Measurements from ENCODE around the gene KCTD16. TPM values are rescaled to one million over a fixed set of nuclear protein-coding genes. Genes with fewer than 3 reads are reported as not detected.

The KCTD16 gene
- total and polyA plus RNA-seq, 2 donors from 2014 or later = 0.24 to 2.5 TPM

- no peak for TF ChIP-seq CTCF (IDR thresholded peaks at IDR 0.05; ENCODE audit: borderline replicate concordance, extremely low read depth, insufficient read depth)
- intact Hi-C loops (cut with DNase I) = no loop called here
- Histone ChIP-seq H3K27ac (ENCODE audit: low read depth in 2 of 2, low read length in 2 of 2) (no peak overlapping the region), H3K9me3 (ENCODE audit: control insufficient read depth in 2 of 3, insufficient read depth in 1 of 3, low read length in 3 of 3) (peaks cover 0 to 6% (median 0%) of the 10 kb centered on the region in 3 donors), H3K4me3 (ENCODE audit: low read length in 3 of 3) (no peak overlapping the region), H3K36me3 (ENCODE audit: control insufficient read depth in 2 of 3, insufficient read depth in 3 of 3, low read length in 3 of 3) (no peaks in the 10 kb centered on the region), H3K27me3 (ENCODE audit: control insufficient read depth, insufficient read depth, low read length) (no peaks in the 10 kb centered on the region), H3K4me1 (ENCODE audit: control insufficient read depth in 2 of 3, insufficient read depth in 2 of 3, low read depth in 1 of 3, low read length in 3 of 3) (no peaks in the 10 kb centered on the region), H3K9ac (ENCODE audit: low read length in 3 of 3) (no peak overlapping the region)
- FAIRE-seq (no peak), DNase-seq (no peak)
Measured at GRCh38 chr5:144276034-144276822, 105.6 kb downstream of the KCTD16 start.

- Histone ChIP-seq H3K9ac (ENCODE audit: low read length in 3 of 3) (no peak overlapping the region), H3K4me1 (ENCODE audit: control insufficient read depth in 2 of 3, insufficient read depth in 2 of 3, low read depth in 1 of 3, low read length in 3 of 3) (no peaks in the 10 kb centered on the region), H3K27ac (ENCODE audit: low read depth in 2 of 2, low read length in 2 of 2) (no peak overlapping the region), H3K4me3 (ENCODE audit: low read length in 3 of 3) (no peak overlapping the region), H3K36me3 (ENCODE audit: control insufficient read depth in 2 of 3, insufficient read depth in 3 of 3, low read length in 3 of 3) (no peaks in the 10 kb centered on the region), H3K9me3 (ENCODE audit: control insufficient read depth in 2 of 3, insufficient read depth in 1 of 3, low read length in 3 of 3) (no peaks in the 10 kb centered on the region), H3K27me3 (ENCODE audit: control insufficient read depth, insufficient read depth, low read length) (no peaks in the 10 kb centered on the region)
- DNase-seq = no peak
- TF ChIP-seq CTCF (IDR thresholded peaks at IDR 0.05; ENCODE audit: borderline replicate concordance, extremely low read depth, insufficient read depth) = no peak
- FAIRE-seq = no peak
- intact Hi-C loops (cut with DNase I) = no loop called here
Measured at GRCh38 chr5:144281784-144282183, 111.1 kb downstream of the KCTD16 start.

- no peaks in the 10 kb centered on the region for H3K4me1 ChIP-seq (ENCODE audit: control insufficient read depth in 2 of 3, insufficient read depth in 2 of 3, low read depth in 1 of 3, low read length in 3 of 3)
- DNase-seq = no peak
- no peak for FAIRE-seq
- no peaks in the 10 kb centered on the region for H3K27me3 ChIP-seq (ENCODE audit: control insufficient read depth, insufficient read depth, low read length)
- no peaks in the 10 kb centered on the region for H3K36me3 ChIP-seq (ENCODE audit: control insufficient read depth in 2 of 3, insufficient read depth in 3 of 3, low read length in 3 of 3)
- no peak overlapping the region for H3K27ac ChIP-seq (ENCODE audit: low read depth in 2 of 2, low read length in 2 of 2)
- TF ChIP-seq CTCF (IDR thresholded peaks at IDR 0.05; ENCODE audit: borderline replicate concordance, extremely low read depth, insufficient read depth) = no peak
- no peak overlapping the region for H3K9ac ChIP-seq (ENCODE audit: low read length in 3 of 3)
- H3K4me3 ChIP-seq (ENCODE audit: low read length in 3 of 3) = no peak overlapping the region
- intact Hi-C loops (cut with DNase I) = no loop called here
- no peaks in the 10 kb centered on the region for H3K9me3 ChIP-seq (ENCODE audit: control insufficient read depth in 2 of 3, insufficient read depth in 1 of 3, low read length in 3 of 3)
Measured at GRCh38 chr5:144284036-144284435, 113.4 kb downstream of the KCTD16 start.
